ENCODE results near the gene WWOX. TPM values are rescaled to one million over a fixed set of nuclear protein-coding genes. Genes with fewer than 3 reads are reported as not detected.

Gene WWOX
- total and polyA plus RNA-seq, 2 of the 8 experiments (the other 6 are each of a cell fraction or from before 2014, with no cell fraction given) = 5.4 to 16.7 TPM

- TF ChIP-seq CHD7 (IDR thresholded peaks at IDR 0.05; ENCODE audit: insufficient replicate concordance, low read length) = no peak
- TF ChIP-seq RBBP5 (IDR thresholded peaks at IDR 0.05; ENCODE audit: borderline replicate concordance, low read depth, low read length) = no peak
- no peak for TF ChIP-seq RNF2 (IDR thresholded peaks at IDR 0.05; ENCODE audit: borderline replicate concordance, low read depth, low read length, missing control alignments, poor library complexity, severe bottlenecking)
- TF ChIP-seq RXRA (IDR thresholded peaks at IDR 0.05; ENCODE audit: insufficient read depth, low read depth, low read length) = no peak
- TF ChIP-seq EZH2 (IDR thresholded peaks at IDR 0.05; ENCODE audit: low read depth, low read length, severe bottlenecking) = no peak
- TF ChIP-seq HDAC6 (IDR thresholded peaks at IDR 0.05; ENCODE audit: low read depth, low read length) = no peak
- TF ChIP-seq EGR1 (IDR thresholded peaks at IDR 0.05; ENCODE audit: borderline replicate concordance, low read depth, low read length) = no peak
- TF ChIP-seq CHD1 (IDR thresholded peaks at IDR 0.05; ENCODE audit: low read depth, low read length) = no peak
Observed at GRCh38 chr16:78560997-78561396, 461.5 kb downstream of the WWOX start (continued).

Measured in H1 (cell line).